ENCODE data around the gene PKNOX2.

The PKNOX2 gene

GRCh38 chr11:125264100-125265022 is 99.8 kb downstream of the PKNOX2 start:
- no peak for FAIRE-seq

- no peak for FAIRE-seq
These were observed 103.0 kb downstream of the PKNOX2 start for GRCh38 chr11:125267548-125267947.

- FAIRE-seq = no peak
These were observed 104.1 kb downstream of the PKNOX2 start for GRCh38 chr11:125268611-125269010.

- no peak for FAIRE-seq
These were observed 105.6 kb downstream of the PKNOX2 start for GRCh38 chr11:125270106-125270505.

GRCh38 chr11:125270711-125271110 is 106.2 kb downstream of the PKNOX2 start:
- no peak for FAIRE-seq

- FAIRE-seq = no peak
These were observed 107.0 kb downstream of the PKNOX2 start for GRCh38 chr11:125271483-125272091.

GRCh38 chr11:125272092-125272491 is 107.5 kb downstream of the PKNOX2 start:
- no peak for FAIRE-seq

GRCh38 chr11:125272821-125273220 is 108.3 kb downstream of the PKNOX2 start:
- no peak for FAIRE-seq

GRCh38 chr11:125273519-125274000 is 109.0 kb downstream of the PKNOX2 start:
- no peak for FAIRE-seq

GRCh38 chr11:125274309-125274708 is 109.8 kb downstream of the PKNOX2 start:
- no peak for FAIRE-seq

GRCh38 chr11:125274774-125275173 is 110.2 kb downstream of the PKNOX2 start:
- no peak for FAIRE-seq

GRCh38 chr11:125275905-125276618 is 111.5 kb downstream of the PKNOX2 start:
- no peak for FAIRE-seq

GRCh38 chr11:125276619-125276976 is 112.0 kb downstream of the PKNOX2 start:
- no peak for FAIRE-seq

GRCh38 chr11:125279676-125280418 is 115.3 kb downstream of the PKNOX2 start:
- no peak for FAIRE-seq

GRCh38 chr11:125280646-125281045 is 116.1 kb downstream of the PKNOX2 start:
- FAIRE-seq = no peak

- FAIRE-seq = no peak
These were observed 117.5 kb downstream of the PKNOX2 start for GRCh38 chr11:125281831-125282595.

- no peak for FAIRE-seq
These were observed 118.0 kb downstream of the PKNOX2 start for GRCh38 chr11:125282596-125282914.

GRCh38 chr11:125284245-125284850 is 119.8 kb downstream of the PKNOX2 start:
- FAIRE-seq = no peak

GRCh38 chr11:125285844-125286243 is 121.3 kb downstream of the PKNOX2 start:
- FAIRE-seq = no peak

GRCh38 chr11:125286486-125286885 is 121.9 kb downstream of the PKNOX2 start:
- no peak for FAIRE-seq

GRCh38 chr11:125287491-125288210 is 123.1 kb downstream of the PKNOX2 start:
- FAIRE-seq = no peak

Measured in A204.1 (cell line).